GM12872 (cell line): ENCODE results near the gene SH3GL3.

Experiments used
- TF ChIP-seq, protein P1 (sequence below): IDR thresholded peaks from 3 replicates; pipeline ENCODE4 v1.5.1; 2011; ENCODE audit warnings: low read depth, mild to moderate bottlenecking, low read length, moderate library complexity; ENCODE audit not compliant: insufficient read depth

The SH3GL3 gene

GRCh38 chr15:83533410-83533962 is 86.3 kb downstream of the SH3GL3 start:
- TF ChIP-seq, protein P1, sequence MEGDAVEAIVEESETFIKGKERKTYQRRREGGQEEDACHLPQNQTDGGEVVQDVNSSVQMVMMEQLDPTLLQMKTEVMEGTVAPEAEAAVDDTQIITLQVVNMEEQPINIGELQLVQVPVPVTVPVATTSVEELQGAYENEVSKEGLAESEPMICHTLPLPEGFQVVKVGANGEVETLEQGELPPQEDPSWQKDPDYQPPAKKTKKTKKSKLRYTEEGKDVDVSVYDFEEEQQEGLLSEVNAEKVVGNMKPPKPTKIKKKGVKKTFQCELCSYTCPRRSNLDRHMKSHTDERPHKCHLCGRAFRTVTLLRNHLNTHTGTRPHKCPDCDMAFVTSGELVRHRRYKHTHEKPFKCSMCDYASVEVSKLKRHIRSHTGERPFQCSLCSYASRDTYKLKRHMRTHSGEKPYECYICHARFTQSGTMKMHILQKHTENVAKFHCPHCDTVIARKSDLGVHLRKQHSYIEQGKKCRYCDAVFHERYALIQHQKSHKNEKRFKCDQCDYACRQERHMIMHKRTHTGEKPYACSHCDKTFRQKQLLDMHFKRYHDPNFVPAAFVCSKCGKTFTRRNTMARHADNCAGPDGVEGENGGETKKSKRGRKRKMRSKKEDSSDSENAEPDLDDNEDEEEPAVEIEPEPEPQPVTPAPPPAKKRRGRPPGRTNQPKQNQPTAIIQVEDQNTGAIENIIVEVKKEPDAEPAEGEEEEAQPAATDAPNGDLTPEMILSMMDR, result no peak

GRCh38 chr15:83537606-83538005 is 90.5 kb downstream of the SH3GL3 start:
- TF ChIP-seq, protein P1, result no peak

DNA sequence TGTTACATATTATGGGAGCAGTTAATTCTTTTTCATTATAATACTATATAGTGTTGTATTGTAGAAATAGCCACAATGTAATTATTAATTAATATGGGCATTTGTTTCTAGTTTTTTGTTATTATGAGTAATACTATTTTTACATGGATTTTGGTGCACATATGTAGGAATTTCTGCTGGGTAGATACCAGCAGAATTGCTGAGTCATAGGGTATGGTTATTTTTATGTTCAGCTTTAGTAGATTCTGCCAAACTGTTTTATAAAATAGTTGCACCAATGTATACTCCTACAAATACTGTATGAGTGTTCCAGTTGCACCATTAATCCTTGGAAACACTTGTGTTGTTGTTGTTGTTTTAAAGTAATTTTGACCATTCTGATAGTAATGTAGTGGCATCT is 91.5 kb downstream of the SH3GL3 start:
- TF ChIP-seq, protein P1, result no peak

- TF ChIP-seq, protein P1, result no peak
Measured at GRCh38 chr15:83545804-83546511, 98.8 kb downstream of the SH3GL3 start.

- TF ChIP-seq, protein P1, result no peak
Measured at GRCh38 chr15:83546512-83546888, 99.4 kb downstream of the SH3GL3 start.

GRCh38 chr15:83547168-83547567 is 100.0 kb downstream of the SH3GL3 start:
- TF ChIP-seq, protein P1, result no peak

- TF ChIP-seq, protein P1, result no peak
Measured at GRCh38 chr15:83549623-83550022, 102.5 kb downstream of the SH3GL3 start.
